Measurements from ENCODE around the gene CUL4B.
A peak's percentile ranks its signal among the peaks of the same experiment; 100 is the strongest.
"Not testable (repeated sequence)": the region's sequence is repeated elsewhere in the genome, so short reads cannot be mapped to it uniquely, and the experiment has no call there.

CUL4B gene

DNA sequence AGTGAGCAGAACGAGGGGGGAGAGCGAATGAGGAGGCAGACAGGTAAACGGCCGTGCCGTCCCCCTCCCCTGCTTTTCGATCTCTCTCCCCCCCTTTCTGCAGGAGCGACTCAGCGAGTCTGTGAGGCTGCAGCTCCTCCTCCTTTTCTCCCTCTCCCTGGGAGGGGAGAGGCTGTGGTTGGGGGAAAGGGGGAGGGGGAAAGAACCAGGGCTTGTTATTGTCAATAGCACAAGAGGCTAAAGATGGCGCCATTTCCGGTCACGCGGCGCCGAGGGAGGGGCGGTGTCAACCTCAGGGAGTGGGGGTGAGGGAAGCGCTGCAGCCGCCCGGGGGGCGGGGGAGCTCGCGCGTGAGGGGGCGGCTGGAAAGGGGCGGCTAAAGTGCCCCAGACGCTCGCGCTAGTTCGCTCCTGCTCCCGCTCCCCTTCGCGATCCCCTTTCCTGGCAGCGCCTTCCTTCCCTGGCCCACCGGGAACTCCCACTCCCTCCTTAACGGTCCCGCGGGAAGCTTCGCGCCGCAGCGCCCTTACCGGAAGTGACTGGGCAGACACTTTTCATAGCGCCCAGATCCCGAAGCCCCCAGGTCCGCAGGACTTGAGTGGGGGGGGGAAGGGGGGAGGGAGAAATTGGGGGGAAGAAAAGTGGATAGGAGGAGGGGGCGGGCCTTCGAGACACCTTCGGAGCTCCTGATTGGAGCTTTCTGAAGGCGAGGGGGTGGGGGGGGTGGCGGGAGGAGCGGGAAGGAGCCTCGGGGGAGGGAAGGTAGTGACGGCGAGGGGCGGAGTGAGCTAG lies at the start of gene CUL4B:
CUL4B (minus strand) TSS at position 121 of the 792 bp plus-strand sequence. CDS start 324 bp downstream, outside the sequence.
- DNase-seq (ENCODE audit: low read depth) = peak; percentile 92

DNA sequence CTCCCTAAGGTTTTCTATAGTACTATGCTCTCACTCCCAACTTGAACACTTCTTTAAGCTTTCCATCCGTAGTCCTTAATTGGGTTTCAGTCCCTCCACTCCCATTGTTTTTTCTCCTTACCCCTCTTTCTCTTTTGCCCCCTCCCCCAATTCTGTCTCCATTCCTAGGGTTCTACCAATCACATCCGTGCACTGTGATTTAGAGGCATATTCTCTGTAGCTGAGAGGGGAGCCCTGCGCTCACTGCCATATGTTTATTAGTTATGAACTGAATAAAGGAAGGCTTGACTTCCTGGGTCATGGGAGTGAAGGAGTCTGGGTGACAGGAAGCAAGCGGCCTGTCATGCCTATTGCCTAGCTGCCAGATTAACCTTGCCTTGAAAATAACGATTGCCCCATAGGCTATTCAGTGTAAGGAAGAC lies 43.6 kb upstream of the CUL4B start:
- peak; percentile 64 for DNase-seq (ENCODE audit: low read depth)

DNA sequence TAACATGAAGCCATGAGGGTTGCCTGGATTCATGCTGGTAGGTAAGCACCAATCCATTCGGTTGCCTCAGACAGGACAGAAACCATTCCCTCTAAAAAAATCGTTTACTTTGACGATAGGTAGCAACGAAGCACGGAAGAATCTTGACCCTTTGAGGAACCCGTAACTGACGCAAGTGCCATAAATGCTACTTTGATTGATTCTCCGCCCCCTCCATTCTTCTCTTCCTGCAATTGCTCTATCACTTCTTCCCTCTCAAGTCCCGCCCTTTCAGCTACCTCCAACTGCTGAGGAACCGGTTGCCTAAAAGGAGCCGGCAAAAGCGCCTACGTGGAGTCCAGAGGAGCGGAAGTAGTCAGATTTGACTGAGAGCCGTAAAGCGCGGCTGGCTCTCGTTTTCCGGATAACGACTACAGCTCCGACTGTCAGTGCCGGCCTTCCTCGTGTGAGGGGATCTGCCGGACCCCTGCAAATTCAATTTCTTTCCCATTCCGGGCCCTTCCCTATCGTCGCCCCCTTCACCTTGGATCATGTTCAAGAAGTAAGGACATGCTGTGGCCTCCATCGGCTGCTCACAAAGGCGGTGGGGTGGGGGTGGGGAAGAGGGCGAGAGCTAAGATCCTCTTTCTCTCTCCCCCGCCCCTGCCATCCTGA lies 43.1 kb upstream of the CUL4B start, which contains the start of gene MCTS1:
MCTS1 (plus strand) TSS at position 395 of the 654 bp plus-strand sequence; CDS start at position 531, 136 bp downstream.
- DNase-seq (ENCODE audit: low read depth) = peak; percentile 96

DNA sequence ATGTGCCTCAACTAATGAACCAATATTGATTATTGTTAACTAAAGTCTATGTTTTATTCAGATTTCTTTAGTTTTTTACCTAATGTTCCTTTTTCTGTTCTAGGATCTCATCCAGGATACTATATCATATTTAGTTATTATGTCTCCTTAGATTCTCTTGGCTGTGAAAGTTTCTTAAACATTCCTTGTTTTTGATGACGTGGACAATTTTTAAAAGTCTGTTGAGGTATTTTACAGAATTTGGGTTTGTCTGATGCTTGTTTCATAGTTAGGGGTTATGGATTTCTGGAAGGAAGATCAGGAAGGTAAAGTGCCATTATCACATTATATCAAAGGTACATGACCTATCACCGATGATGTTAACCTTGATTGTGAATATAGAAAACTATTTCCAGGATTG lies 24.9 kb upstream of the CUL4B start:
- DNase-seq (ENCODE audit: low read depth) = no peak

DNA sequence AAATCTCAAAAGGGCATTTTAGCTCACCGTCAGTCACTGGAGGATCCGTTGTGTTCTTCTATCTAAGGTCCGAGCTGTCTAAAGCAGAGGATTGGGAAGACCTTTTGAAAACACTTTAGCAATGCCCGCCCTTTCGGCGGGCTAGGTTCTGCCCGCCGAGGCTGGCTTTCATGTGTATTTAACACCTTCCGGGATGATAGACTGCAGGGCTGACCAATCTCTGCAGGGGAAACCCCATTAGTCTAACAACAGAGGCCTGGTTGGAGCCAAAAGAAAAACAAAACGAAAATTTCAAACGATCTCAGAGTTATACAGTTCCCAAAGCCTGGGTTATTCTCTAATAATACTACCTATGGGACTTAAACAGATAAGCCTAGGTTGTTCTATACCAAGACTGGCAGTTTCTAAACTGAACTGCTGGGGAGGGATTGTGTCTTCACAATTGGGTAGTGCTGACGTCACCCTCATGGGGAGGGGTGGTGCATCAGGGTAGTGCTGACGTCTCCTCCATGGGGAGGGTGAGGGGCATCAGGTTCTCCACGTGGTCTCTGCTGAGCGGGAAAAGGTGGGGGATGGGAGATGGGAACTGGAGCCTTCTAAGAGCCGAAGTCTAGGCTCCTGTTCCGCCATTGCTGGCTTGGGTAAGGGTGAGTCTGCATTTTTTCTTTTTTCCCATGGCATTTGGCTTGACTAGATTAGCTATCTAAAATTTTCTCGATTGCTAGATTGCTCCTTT lies 14.8 kb upstream of the CUL4B start:
- no peak for DNase-seq (ENCODE audit: low read depth)

DNA sequence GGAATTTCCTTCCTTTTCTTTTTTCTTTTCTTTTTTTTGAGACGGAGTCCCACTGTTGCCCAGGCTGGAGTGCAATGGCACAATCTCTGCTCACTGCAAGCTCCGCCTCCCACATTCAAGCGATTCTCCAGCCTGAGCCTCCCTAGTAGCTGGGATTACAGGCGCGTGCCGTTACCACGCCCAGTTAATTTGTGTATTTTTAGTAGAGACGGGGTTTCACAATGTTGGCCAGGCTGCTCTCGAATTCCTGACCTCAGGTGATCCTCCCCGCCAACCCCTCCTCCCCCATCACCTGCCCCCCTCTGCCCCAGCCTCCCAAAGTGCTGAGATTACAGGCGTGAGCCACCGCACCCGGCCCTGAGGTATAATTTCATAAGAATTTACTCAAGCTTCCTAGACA lies 13.0 kb upstream of the CUL4B start:
- not testable (repeated sequence) for DNase-seq (ENCODE audit: low read depth)

DNA sequence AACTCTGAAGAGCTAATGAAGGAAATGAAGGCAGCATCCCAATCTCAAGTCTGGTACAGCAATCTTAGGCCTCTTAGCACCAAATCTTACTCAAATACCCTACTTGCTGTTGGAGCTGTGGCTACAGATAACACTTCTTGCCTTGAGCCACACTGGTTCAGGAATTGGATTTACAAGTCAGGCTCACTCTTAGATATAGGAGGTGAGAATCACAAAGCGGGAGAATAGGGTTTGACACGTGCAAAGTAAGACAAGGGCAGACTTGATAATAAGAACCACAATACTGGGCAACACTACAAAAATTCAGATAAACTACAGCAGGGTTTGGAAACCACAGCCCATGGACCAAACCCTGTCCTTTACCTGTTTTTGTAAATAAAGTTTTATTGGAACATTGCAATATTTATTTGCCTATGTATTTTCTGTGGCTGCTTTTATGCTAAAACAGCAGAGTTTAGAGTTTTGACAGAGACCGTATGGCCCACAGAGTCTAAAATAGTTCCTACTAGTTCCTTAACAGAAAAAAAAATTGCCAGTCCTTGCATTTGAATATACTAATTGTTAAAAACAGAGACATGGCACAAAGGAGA lies 9.3 kb upstream of the CUL4B start:
- no peak for DNase-seq (ENCODE audit: low read depth)

DNA sequence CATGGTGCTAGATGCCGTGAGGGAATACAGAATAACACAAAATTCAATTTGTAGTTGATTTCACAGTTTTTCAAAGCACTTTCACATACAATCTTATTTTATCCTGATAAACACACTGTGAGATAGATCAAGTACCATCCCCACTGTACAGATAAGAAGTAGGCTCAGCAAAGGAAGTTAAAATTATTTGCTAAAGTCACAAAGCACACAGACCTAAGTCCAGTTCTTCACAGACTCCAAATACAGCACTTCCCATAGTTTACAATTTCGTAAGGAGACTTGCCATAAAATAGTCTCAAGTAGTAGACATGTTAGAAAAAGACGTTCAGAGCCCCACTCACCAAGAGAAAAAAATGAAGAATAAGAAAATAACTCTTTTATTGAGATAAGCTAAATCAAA lies 7.8 kb upstream of the CUL4B start:
- no peak for DNase-seq (ENCODE audit: low read depth)

DNA sequence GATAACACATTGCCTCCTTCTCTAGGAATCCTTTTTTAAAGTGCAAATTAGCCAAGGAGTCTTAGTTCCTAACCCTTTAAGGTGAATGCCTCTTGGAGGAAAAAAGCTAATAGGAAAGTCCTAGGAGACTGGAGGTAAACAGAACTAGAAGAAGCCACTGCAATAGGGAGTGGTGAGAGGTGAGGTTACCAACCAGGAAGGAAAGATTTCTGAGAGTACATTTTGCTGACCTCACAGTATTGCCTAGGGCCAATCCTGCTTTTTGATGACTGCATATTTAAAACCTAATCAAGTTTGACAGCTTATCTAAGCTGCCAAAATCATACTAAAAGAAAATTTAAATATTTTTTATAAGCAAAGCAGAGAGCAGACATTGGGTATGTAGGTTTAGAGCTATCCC lies 7.3 kb upstream of the CUL4B start:
- DNase-seq (ENCODE audit: low read depth) = no peak

DNA sequence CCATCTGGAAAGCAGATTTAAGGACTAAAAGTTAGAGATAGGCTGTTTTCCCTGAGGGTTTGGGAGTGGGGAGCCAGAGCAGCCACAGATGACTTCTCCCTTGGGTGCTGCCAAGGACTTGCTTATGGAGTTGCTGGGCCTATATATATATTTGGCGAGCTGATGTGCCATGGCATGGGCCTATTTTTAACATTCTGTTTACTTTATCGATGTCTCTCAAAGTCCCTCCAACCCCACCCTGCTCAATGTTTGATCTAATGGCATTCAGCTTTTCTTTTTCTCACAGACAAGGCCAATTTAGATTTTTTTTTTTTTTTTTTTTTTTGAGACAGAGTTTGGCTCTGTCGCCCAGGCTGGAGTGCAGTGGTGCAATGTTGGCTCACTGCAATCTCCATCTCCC lies 6.1 kb upstream of the CUL4B start:
- DNase-seq (ENCODE audit: low read depth) = no peak

DNA sequence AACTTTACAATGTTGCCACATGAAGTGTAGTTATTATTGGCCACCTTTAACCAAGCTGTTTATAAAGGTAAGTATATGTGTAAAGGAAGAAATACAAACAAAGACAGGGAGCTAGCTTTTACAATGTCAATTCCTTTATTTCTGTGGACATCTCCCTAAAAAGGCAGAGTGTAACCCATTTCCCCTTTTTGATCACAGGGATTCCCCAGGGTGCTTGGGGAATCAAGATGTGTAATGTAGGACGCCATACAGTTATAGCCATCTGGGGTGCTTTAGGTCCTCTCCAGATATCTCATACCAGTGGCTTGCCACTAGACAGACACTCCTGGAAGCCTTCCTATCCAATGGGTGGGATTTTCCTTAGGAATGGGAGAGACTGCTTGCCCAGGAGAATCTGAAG lies 4.2 kb upstream of the CUL4B start:
- no peak for DNase-seq (ENCODE audit: low read depth)

DNA sequence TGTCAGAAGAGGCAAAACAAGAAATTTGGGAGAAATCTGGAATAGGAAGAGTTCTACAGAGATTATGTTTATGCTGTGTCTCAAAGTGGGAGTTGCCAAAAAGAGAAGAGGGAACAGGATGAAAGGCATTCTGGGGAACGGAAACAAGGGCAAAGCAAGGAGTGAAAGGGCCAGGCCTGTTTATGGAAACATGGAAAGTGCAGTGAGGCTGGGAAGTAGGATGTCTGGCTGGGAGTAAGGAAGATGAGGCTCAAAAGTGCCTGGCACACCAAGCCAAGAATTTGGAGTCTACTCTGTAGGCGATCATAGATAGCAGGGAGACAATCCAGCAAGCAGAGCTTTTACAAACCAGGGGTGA lies 1.8 kb upstream of the CUL4B start:
- DNase-seq (ENCODE audit: low read depth) = no peak

DNA sequence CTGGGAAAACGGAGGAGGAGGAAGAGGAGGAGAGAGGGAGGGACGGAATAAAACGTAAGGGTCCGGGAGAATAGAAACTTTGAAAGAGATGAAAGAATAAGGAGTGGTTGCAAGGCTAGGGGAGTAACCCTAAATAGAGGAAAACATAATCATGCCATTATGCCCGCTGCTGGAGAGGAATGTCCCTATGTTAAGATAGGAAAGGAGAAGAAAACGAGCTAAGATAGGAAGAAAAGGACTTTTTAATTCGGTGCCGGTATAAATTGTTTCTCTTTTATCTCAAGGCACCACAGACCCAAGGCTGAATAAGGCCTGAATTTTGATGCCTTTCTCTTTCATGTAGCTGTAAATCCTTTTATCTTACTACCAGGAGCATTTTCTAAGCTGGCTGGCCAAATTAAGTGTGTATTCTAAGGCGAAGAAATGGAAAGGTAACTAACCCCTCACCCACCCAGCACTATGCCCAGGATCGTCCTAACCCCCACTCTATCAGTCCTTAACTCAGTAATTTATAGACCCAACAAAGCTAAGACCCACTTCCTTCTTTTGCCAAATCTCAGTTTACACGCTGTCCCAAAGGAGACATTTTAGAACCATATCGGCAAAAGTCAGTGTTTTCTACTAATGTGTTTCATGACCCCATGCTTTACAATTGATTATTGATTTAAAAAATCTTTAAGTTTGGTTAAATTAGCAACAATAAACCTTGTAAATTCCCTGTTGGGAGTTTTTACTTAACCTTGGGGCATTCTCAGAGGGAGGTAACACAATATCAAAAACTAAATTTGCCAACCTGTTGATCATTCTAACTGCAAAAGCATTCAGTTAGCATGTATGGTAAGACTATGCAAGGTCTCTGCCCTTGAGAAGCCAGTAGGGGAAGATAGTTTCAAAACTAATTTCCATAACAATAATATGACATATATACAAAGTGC lies 1.1 kb upstream of the CUL4B start:
- no peak for DNase-seq (ENCODE audit: low read depth)

DNA sequence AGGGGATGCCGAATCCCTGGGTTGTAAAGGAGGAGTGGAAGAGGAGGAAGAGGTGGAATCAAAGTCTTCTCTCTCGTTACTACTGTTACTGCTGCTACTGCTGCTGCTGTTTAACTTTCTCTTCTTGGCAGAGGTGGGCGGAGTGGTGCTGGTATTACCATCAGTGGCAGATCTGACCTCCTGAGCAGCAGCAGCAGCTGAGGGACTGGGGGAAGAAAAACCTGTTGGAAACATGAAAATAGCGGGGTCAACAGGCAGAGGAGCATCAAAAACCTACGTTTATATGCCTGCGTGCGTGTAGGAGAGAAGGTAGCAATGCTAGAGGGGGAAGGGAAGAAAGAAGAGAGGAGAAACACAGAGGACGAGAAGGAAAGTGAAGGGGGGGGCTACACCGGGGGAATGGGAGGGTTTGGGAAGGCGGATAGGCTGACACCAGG lies 339 bp downstream of the CUL4B start:
- DNase-seq (ENCODE audit: low read depth) = peak; percentile 47

DNA sequence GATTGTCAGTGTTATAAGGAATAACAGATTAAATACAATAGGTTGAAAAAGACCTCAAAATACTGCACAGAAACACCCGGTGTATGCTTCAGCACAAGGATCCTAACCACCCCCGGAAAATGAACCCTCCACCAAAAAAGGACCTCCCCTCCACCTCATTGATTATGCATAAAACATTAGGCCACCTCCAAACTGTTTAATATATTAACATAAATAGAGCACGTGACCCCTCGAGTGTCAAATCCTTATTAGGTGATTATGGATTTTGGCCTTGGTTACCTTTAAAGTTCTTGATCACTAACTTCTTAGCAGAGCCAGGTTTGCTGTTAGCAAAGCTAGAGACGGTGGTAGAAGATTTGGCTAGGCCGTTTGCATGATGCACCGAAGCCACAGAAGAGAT lies 958 bp downstream of the CUL4B start:
- no peak for DNase-seq (ENCODE audit: low read depth)

DNA sequence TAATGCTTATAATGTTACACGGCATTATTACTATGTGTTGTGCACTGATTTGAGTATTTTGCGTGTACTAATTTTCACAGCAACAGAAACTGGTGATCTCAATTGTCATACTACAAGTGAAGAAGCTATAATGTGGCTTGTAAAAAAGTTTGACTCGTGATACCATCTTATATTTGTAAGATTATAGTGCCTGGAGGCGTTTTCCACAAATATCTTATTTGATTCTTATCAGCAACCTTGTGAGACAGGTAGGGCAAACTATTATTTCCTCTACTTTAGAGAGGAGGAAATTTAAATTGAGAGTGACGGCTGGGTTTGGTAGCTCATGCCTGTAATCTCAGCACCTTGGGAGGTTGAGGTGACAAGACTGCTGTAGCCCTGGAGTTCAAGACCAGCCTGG lies 4.5 kb downstream of the CUL4B start:
- no peak for DNase-seq (ENCODE audit: low read depth)

DNA sequence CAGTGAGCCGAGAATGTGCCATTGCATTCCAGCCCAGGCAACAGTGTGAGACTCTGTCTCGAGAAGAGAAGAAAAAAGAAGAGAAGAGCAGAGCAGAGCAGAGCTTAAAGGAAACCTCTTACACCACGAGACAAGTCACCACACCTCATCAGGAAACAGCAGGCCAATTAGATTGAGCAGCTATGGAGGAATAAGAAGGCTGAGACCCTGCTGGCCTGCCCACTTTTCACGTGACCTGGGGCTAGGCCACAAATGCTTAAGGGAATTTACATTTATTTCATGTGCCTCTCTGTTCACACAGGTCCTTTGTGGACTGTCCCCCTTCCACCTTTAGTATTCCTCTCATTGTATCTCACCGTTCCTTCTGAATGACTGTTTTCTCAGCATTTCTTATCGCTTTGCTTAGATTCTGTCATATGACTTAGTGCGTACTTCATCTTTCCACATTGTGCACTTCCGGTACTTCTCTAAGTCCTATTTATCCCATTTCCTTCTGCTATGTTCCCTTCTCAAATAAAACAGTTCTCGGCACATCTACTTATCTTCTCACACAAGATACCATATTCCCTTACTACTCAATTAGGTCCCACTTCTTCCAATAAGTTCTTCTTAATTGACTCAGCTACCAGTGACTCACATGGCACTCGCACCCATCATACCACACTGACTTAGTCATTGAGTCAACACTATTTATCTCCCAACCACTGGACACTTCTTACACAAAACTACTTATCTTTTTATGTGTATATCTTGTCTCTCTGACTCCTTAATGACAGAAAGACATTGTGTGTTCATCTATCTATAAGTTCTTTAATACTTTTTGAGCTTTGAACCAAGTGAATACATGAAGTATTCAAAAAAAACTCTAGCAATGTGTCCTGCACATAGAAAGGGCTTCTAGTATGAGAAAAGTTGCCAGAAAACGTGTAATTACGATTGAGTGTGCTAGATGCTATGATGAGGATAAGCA lies 11.0 kb downstream of the CUL4B start:
- peak; percentile 92 for DNase-seq (ENCODE audit: low read depth)

DNA sequence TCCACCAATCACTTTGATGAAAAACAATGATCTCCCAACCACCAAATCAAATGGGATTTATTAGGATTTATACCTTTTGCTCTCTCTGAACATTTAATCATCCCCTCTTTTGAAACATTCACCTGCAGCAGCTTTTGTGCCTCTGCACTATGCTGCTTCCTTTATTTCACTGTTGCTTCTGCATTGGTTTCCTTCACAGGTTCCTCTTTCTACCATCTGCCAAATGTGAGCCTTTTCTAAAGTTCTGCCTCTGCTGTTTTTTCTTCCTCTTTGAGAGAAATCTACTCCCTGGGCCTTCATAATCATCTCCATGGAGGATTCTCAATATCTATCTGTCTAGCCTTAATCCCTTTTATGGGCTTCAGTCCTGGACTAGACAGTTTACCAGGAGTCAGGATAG lies 24.7 kb downstream of the CUL4B start:
- DNase-seq (ENCODE audit: low read depth) = no peak

DNA sequence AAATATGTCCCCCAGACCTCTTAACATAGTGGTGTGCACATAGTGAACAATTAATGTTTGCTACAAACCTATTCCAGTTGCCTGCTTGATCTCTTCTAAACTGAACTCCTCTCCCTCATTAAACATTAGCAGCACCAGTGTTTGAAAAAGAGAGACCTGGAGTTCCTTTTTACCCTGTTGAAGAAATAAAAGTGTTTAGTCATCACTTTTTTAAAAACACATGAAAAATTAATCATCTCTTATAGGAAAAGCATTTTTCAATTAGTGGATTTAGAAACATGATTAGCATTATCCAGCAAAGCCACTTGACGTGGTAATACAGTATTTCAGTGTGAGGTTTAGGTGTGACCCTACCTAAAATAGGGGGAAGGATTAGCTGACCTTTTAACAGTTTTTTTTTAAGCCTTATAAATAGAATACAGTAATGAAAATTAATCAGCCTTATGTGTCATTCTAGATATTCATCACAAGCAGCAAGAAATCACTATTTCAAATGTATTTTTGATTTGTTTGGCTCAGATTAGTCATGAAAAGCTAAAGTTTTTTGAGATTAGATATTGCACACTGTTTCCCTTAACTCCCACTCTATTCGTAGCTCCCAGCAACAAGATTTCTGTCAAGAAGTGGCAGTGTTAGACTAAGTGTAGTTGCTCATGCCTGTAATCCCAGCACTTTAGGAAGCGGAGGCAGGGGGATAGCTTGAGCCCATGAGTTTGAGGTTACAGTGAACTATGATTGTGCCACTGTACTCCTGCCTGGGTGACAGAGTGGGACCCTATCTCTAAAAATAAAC lies 26.2 kb downstream of the CUL4B start:
- DNase-seq (ENCODE audit: low read depth) = no peak

Data from ELR (cell line).